Hepatocyte (in vitro differentiated cells): Measurements from ENCODE around the gene PGA3.
"Not testable (repeated sequence)": the region's sequence is repeated elsewhere in the genome, so short reads cannot be mapped to it uniquely, and the experiment has no call there.

Experiments
- CTCF ChIP-seq: fragments of 200-600 bp; sonication (generic); IDR thresholded peaks from 2 replicates; pipeline ENCODE4 v1.5.1; 2016; ENCODE audit warnings: antibody characterized with exemption, mild to moderate bottlenecking; ENCODE audit not compliant: poor library complexity
- EZH2phosphoT487 ChIP-seq: fragments of 200-600 bp; sonication (generic); IDR thresholded peaks from one replicate; pipeline ENCODE4 v1.6.1; 2018; ENCODE audit warnings: antibody characterized with exemption, mild to moderate bottlenecking, low read depth, moderate library complexity; ENCODE audit not compliant: unreplicated experiment, severe bottlenecking

- TF ChIP-seq CTCF, EZH2phosphoT487: not testable (repeated sequence)
Measured at GRCh38 chr11:61202950-61203746, at the start of gene PGA3.
